ENCODE data around the gene ADAMTS19. TPM values are rescaled to one million over a fixed set of nuclear protein-coding genes. Genes with fewer than 3 reads are reported as not detected.

ADAMTS19 gene
- total and polyA plus RNA-seq, 9 of the 15 experiments (the other 6 are each of a cell fraction or from before 2014, with no cell fraction given), result not detected

GRCh38 chr5:129653442-129653841 is 193.3 kb downstream of the ADAMTS19 start:
- ATAC-seq (no peak), DNase-seq (ENCODE audit: extremely low read depth in 1 of 4, low spot score in 3 of 4) (no peak), FAIRE-seq (no peak)
- no peaks in the 10 kb centered on the region for H3K9me1 ChIP-seq (ENCODE audit: control insufficient read depth, insufficient read depth, low read length)
- no peak overlapping the region for H3K4me2 ChIP-seq (ENCODE audit: insufficient read depth, low read length)
- no peak for TF ChIP-seq HLTF (IDR thresholded peaks at IDR 0.05)
- TF ChIP-seq BCLAF1 (IDR thresholded peaks at IDR 0.05; ENCODE audit: borderline replicate concordance in 1 of 2, control insufficient read depth in 1 of 2, low read depth in 2 of 2, low read length in 1 of 2), result no peak
- no peak for TF ChIP-seq SAFB (IDR thresholded peaks at IDR 0.05; ENCODE audit: borderline replicate concordance, low read depth, low read length)
- no peak for TF ChIP-seq ZNF75A (CRISPR knock-in tag; IDR thresholded peaks at IDR 0.05)
- no peak for TF ChIP-seq NELFE (IDR thresholded peaks at IDR 0.05; ENCODE audit: insufficient read depth, insufficient read length)
- TF ChIP-seq SRSF3 (IDR thresholded peaks at IDR 0.05; ENCODE audit: insufficient read depth, low read length), result no peak
- no peak for TF ChIP-seq POLR2B (IDR thresholded peaks at IDR 0.05; ENCODE audit: low read depth, partially characterized antibody)
- TF ChIP-seq ARHGAP35 (IDR thresholded peaks at IDR 0.05; ENCODE audit: partially characterized antibody), result no peak
- TF ChIP-seq CEBPB (tag; IDR thresholded peaks at IDR 0.05), result no peak
- TF ChIP-seq BRF1 (IDR thresholded peaks at IDR 0.05; ENCODE audit: borderline replicate concordance, extremely low read depth, insufficient read length), result no peak
- no peaks in the 10 kb centered on the region for H3K79me2 ChIP-seq (ENCODE audit: control insufficient read depth, insufficient read depth, low read length)
- no peaks in the 10 kb centered on the region for H4K20me1 ChIP-seq (replicated peaks; ENCODE audit: control insufficient read depth, insufficient read depth, low read length)
- no peak overlapping the region for H3K9ac ChIP-seq (ENCODE audit: insufficient read depth in 1 of 2, low read depth in 2 of 2, low read length in 2 of 2)
- intact Hi-C loops (cut with micrococcal nuclease) (no loop called here), in situ Hi-C loops (cut with MboI) (no loop called here)
- no peak overlapping the region for H3K27ac ChIP-seq (ENCODE audit: extremely low read depth, low read depth, low read length)
- H3K9me3 ChIP-seq (replicated peaks; ENCODE audit: control insufficient read depth, insufficient read depth, low read depth, low read length), result 0 out of 2 replicates have a peak, but pooled peaks cover 1% of the 10 kb centered on the region
- no peaks in the 10 kb centered on the region for H3K4me1 ChIP-seq (replicated peaks in 1 of 2; ENCODE audit: control insufficient read depth in 2 of 2, insufficient read depth in 2 of 2, low read length in 2 of 2)
- POLR2A ChIA-PET, result no interaction called here
- no peaks in the 10 kb centered on the region for H3K27me3 ChIP-seq (ENCODE audit: control insufficient read depth in 2 of 2, insufficient read depth in 2 of 2, low read length in 2 of 2)
- no peaks in the 10 kb centered on the region for H3K36me3 ChIP-seq (ENCODE audit: control insufficient read depth, insufficient read depth, low read length)
- CTCF ChIA-PET (ENCODE audit: low intra/inter-chr PET ratio), result no interaction called here
- no peak overlapping the region for H2AFZ ChIP-seq (ENCODE audit: low read depth, low read length)
- no peak overlapping the region for H3K4me3 ChIP-seq
- BruUV-seq (replicated peaks), result no TSS peak
- WGBS (ENCODE audit: insufficient coverage, low coverage, missing lambda C conversion rate), result 4% methylated on average over 4 of the region's 4 CpGs

All from K562 (cell line).